Cardiac muscle cell (in vitro differentiated cells and primary cell): ENCODE results near the gene GDF15. TPM values are rescaled to one million over a fixed set of nuclear protein-coding genes. Genes with fewer than 3 reads are reported as not detected.

Experiments used
- DNase-seq, 2 donors: peaks; one replicate each; pipeline versions ENCODE4 v3.0.0 to v3.0.0-alpha.2; 2010 to 2017; ENCODE audit warnings: low read depth in 1 of 2, low spot score in 1 of 2
- H3K27ac ChIP-seq: fragments of 200-600 bp; sonication (generic); 2 replicates; pipeline ENCODE4 v1.5.1; 2016
- H3K27me3 ChIP-seq: fragments of 200-600 bp; sonication (generic); 2 replicates; pipeline ENCODE4 v1.6.0; 2016; ENCODE audit warnings: control low read depth
- H3K36me3 ChIP-seq: fragments of 200-600 bp; sonication (generic); 2 replicates; pipeline ENCODE4 v1.5.1; 2016; ENCODE audit warnings: control low read depth
- H3K4me1 ChIP-seq: fragments of 200-600 bp; sonication (generic); 2 replicates; pipeline ENCODE4 v1.8.1; 2017; ENCODE audit warnings: low read depth, mild to moderate bottlenecking, mixed run types
- H3K4me3 ChIP-seq: fragments of 200-600 bp; sonication (generic); 2 replicates; pipeline ENCODE4 v1.5.1; 2016; ENCODE audit warnings: mild to moderate bottlenecking
- H3K9me3 ChIP-seq: fragments of 200-600 bp; sonication (generic); 2 replicates; pipeline ENCODE4 v1.5.1; 2017; ENCODE audit warnings: low read depth, mild to moderate bottlenecking, control low read depth
- CTCF ChIP-seq: IDR thresholded peaks from 2 replicates; pipeline ENCODE4 v1.5.1; 2012; ENCODE audit warnings: low read depth, mild to moderate bottlenecking, low read length
- polyA plus RNA-seq: library from polyadenylated mRNA; unstranded; fragments of >200 nt; fragmentation: Nextera tagmentation; extraction: Ambion mirVana; gene quantifications from 2 replicates; pipeline ENCODE4 v1.2.1, GENCODE V29; 2016
- total RNA-seq: library from RNA; depleted of rRNA; stranded (reverse); fragments of >200 nt; gene quantifications from 2 replicates; pipeline ENCODE4 v1.2.3, GENCODE V29; 2016

Gene GDF15
- total and polyA plus RNA-seq, 2 experiments from 2014 or later: 2.4 to 10.0 TPM

DNA sequence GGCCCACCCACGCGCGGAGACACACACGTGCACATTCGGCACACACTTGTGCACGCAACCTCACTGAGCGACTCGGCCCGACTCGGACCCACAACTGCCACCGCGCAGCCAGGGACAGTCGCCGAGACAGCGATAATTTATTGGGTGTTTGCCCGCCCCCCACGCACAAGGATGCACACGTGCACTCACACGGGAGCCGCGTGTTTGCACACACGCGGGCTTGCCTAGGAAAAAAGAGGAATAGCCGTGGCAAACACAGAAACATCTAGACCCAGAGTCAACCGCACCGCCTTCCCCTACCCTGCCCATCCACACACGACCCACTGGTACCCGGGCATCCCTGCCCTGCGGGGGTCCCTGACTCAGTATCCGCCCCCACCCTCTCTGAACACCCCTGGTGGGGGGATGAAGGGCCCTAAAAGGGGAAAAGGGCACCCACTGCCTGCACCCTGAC, 32.1 kb downstream of the GDF15 start:
- Histone ChIP-seq H3K27ac (no peak overlapping the region), H3K27me3 (no peaks in the 10 kb centered on the region), H3K9me3 (no peaks in the 10 kb centered on the region), H3K36me3 (no peaks in the 10 kb centered on the region), H3K4me3 (peak overlapping the region; percentile 16), H3K4me1 (peaks cover 13% of the 10 kb centered on the region)
- no peak for TF ChIP-seq CTCF
- no peak for DNase-seq

DNA sequence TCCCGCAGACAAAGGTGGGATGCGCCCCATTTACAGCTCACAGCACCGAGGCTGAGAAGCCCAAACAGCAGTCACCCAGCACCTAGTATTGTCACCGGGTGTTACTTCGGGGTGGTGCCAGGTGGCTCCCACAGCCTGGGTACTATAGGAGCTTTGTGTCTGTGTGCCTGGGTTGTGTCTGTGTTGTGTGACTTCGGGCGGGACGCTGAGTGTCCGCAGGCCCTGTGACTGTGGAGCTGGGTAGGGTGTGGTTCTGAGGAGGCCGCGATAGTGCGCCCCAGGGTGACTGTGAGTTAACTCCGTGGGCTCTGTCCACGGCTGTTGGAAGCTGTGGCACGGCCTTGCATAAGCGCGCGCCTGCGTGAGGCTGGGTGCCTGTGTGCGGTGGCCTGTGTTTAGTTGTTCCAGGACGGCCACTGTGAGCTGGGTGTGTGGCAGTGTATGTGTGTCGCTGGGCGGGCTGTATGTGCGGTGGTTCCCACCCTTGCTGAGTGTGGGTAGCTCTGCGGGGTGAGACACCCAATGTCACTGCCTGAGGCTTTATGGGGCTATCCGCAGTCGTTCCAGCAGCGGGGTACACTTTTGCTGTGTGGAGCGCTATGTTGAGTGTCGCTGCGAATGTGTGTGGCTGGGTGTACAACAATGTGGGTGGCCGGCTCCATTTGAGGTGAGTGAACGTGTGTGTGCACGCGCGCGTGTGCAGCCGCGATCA, 32.7 kb downstream of the GDF15 start:
- Histone ChIP-seq H3K9me3 (no peaks in the 10 kb centered on the region), H3K4me1 (peaks cover 13% of the 10 kb centered on the region), H3K4me3 (peak overlapping the region; percentile 43), H3K27ac (no peak overlapping the region), H3K27me3 (no peaks in the 10 kb centered on the region), H3K36me3 (no peaks in the 10 kb centered on the region)
- DNase-seq: no peak
- no peak for TF ChIP-seq CTCF

GRCh38 chr19:18419195-18419698, 33.3 kb downstream of the GDF15 start, which contains the start of gene SSBP4:
SSBP4 (plus strand) TSS chr19:18419398; CDS start chr19:18419649, 251 bp downstream.
- no peaks in the 10 kb centered on the region for H3K9me3 ChIP-seq
- H3K36me3 ChIP-seq: no peaks in the 10 kb centered on the region
- H3K4me1 ChIP-seq: peaks cover 15% of the 10 kb centered on the region
- H3K27ac ChIP-seq: peak within 1 kb of the TSS; percentile 45
- TF ChIP-seq CTCF: no peak
- H3K4me3 ChIP-seq: peak within 1 kb of the TSS; percentile 43
- peak; percentile 83 to 90 for DNase-seq
- H3K27me3 ChIP-seq: no peaks in the 10 kb centered on the region

DNA sequence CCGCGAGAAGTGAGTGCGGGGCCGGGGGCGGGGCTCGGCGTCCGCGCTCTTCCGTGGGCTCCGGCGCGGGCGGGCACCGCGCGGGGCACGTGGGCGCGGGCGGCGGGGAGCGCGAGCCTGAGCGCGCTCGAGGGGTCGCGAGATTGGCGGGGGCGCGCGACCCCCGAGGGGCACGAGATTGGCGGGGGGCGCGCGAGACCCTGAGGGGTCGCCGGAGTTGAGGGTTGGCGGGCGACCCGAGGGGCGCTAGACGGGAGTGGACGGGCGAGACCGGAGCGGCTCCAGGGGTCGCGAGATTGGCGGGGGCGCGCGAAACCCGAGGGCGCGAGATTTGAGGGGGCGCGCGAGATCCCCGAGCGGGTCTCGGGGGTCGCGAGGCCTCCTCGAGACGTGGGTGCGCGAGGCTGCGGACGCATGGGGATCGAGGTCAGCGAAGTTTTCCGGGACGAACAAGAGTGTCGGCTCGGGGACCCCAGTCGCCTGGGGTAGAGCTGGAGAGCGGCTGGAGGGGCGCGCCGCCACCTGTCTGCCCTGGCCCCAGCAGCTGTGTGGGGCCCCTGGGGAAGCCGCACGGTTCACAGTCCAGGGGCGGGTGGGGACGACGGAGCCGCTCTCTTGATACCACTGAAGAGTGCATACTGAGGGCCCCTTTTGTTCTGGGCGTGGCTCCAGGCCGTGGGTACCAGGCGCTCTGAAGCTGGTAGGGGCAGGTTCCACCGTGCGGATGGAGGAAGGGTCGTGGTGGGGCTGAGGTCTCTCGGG, 33.9 kb downstream of the GDF15 start:
- no peak for TF ChIP-seq CTCF
- DNase-seq: no peak
- Histone ChIP-seq H3K27ac (peak overlapping the region; percentile 45), H3K9me3 (no peaks in the 10 kb centered on the region), H3K36me3 (no peaks in the 10 kb centered on the region), H3K4me3 (peak overlapping the region; percentile 43), H3K4me1 (peaks cover 12% of the 10 kb centered on the region), H3K27me3 (no peaks in the 10 kb centered on the region)

- Histone ChIP-seq H3K9me3 (no peaks in the 10 kb centered on the region), H3K36me3 (no peaks in the 10 kb centered on the region), H3K27me3 (no peaks in the 10 kb centered on the region), H3K4me3 (no peak overlapping the region), H3K4me1 (peaks cover 13% of the 10 kb centered on the region), H3K27ac (no peak overlapping the region)
- no peak for DNase-seq
- no peak for TF ChIP-seq CTCF
These were observed 35.0 kb downstream of the GDF15 start for GRCh38 chr19:18420930-18421329.
